Measurements from ENCODE around the gene LPP.

LPP gene

DNA sequence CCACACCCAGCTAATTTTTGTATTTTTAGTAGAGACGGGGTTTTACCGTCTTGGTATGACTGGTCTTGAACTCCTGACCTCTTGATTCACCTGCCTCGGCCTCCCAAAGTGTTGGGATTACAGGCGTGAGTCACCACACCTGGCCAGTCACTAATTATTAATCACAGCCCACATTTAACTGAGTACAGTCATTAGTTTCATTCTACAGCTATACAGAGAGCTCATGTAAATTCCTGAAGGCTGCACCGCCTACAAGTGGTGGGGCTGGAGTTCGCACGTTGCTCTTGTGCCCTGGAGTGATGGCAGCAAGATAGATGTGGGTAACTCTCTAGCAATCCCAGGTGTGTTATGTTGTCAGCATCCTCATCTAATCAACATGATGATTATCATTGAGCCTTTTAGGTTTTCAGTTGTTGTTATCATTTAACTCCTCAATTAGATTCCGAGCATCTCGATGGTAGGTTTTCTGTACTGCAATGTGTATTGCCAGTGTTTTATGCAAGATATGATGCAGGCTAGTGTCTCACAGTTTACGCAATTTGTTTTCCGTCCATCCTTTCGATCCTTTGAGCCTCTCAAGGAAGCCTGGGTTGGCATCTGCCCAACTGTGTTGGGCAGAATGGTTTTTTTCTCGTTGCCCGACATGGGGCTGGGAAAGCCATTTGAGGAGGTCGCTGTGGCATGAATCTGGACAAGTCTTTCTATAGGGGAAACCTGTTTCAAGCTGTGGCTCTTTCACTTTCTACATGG is 216.3 kb downstream of the LPP start:
- no peak for DNase-seq (ENCODE audit: low read depth in 1 of 2, low spot score in 1 of 2)
- TF ChIP-seq, protein P1, sequence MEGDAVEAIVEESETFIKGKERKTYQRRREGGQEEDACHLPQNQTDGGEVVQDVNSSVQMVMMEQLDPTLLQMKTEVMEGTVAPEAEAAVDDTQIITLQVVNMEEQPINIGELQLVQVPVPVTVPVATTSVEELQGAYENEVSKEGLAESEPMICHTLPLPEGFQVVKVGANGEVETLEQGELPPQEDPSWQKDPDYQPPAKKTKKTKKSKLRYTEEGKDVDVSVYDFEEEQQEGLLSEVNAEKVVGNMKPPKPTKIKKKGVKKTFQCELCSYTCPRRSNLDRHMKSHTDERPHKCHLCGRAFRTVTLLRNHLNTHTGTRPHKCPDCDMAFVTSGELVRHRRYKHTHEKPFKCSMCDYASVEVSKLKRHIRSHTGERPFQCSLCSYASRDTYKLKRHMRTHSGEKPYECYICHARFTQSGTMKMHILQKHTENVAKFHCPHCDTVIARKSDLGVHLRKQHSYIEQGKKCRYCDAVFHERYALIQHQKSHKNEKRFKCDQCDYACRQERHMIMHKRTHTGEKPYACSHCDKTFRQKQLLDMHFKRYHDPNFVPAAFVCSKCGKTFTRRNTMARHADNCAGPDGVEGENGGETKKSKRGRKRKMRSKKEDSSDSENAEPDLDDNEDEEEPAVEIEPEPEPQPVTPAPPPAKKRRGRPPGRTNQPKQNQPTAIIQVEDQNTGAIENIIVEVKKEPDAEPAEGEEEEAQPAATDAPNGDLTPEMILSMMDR (IDR thresholded peaks at IDR 0.05; ENCODE audit: insufficient read depth, low read length), result no peak
- TF ChIP-seq, protein P2, sequence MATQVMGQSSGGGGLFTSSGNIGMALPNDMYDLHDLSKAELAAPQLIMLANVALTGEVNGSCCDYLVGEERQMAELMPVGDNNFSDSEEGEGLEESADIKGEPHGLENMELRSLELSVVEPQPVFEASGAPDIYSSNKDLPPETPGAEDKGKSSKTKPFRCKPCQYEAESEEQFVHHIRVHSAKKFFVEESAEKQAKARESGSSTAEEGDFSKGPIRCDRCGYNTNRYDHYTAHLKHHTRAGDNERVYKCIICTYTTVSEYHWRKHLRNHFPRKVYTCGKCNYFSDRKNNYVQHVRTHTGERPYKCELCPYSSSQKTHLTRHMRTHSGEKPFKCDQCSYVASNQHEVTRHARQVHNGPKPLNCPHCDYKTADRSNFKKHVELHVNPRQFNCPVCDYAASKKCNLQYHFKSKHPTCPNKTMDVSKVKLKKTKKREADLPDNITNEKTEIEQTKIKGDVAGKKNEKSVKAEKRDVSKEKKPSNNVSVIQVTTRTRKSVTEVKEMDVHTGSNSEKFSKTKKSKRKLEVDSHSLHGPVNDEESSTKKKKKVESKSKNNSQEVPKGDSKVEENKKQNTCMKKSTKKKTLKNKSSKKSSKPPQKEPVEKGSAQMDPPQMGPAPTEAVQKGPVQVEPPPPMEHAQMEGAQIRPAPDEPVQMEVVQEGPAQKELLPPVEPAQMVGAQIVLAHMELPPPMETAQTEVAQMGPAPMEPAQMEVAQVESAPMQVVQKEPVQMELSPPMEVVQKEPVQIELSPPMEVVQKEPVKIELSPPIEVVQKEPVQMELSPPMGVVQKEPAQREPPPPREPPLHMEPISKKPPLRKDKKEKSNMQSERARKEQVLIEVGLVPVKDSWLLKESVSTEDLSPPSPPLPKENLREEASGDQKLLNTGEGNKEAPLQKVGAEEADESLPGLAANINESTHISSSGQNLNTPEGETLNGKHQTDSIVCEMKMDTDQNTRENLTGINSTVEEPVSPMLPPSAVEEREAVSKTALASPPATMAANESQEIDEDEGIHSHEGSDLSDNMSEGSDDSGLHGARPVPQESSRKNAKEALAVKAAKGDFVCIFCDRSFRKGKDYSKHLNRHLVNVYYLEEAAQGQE (IDR thresholded peaks at IDR 0.05; ENCODE audit: insufficient replicate concordance, low read depth), result no peak
- no peak for TF ChIP-seq GABPA (IDR thresholded peaks at IDR 0.05; ENCODE audit: low read depth)
- TF ChIP-seq SPI1 (IDR thresholded peaks at IDR 0.05; ENCODE audit: borderline replicate concordance, low read depth), result no peak
- no peak for TF ChIP-seq POLR2AphosphoS5 (IDR thresholded peaks at IDR 0.05; ENCODE audit: low read depth)
- Histone ChIP-seq H3K4me3 (replicated peaks; ENCODE audit: insufficient read depth, low read length) (no peak overlapping the region), H3K27me3 (ENCODE audit: insufficient read depth, poor library complexity, severe bottlenecking) (no peaks in the 10 kb centered on the region), H3K27ac (replicated peaks) (no peak overlapping the region)

DNA sequence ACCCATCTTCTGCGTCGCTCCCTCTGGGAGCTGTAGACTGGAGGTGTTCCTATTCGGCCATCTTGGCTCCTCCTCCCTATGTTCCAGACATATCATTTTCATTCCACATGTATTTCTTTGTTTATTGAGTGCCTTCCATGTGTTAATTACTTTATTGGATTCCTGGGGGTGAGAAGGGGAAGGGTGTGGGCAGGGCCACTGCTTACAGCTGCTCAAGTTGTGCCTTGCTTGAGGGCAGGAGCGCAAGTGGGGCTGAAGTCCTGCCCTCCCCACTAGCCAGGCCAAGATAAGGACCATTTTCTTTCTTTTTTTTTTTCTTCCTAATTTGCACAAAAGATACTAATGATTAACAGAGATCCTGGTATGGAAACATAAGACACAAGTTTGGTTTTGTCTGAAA is 224.8 kb downstream of the LPP start:
- TF ChIP-seq, protein P1 (IDR thresholded peaks at IDR 0.05; ENCODE audit: insufficient read depth, low read length), result no peak
- no peak for TF ChIP-seq GABPA (IDR thresholded peaks at IDR 0.05; ENCODE audit: low read depth)
- TF ChIP-seq SPI1 (IDR thresholded peaks at IDR 0.05; ENCODE audit: borderline replicate concordance, low read depth), result no peak
- TF ChIP-seq POLR2AphosphoS5 (IDR thresholded peaks at IDR 0.05; ENCODE audit: low read depth), result no peak
- TF ChIP-seq, protein P2 (IDR thresholded peaks at IDR 0.05; ENCODE audit: insufficient replicate concordance, low read depth), result no peak

DNA sequence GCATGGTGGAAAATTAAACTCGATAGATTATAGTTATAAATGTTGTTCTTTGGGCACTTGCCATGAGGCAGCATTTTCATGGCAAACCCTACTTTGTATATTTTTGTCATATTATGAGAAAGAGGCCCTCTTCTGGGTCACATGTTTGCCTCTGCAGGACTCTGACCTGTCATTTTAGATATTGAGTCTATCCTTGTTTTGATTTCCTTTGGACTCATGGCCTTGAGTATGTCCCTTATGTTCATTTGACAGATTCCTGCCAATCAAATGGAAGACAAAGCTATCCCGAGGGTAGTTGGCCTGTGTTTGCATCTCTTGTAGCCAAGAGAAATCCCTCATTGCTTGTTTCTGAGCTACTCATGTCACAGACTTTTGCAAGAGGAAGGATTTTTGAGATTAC is 226.3 kb downstream of the LPP start:
- no peak overlapping the region for H3K4me3 ChIP-seq (replicated peaks; ENCODE audit: insufficient read depth, low read length)
- no peak overlapping the region for H3K27ac ChIP-seq (replicated peaks)
- H3K27me3 ChIP-seq (ENCODE audit: insufficient read depth, poor library complexity, severe bottlenecking), result no peaks in the 10 kb centered on the region
- DNase-seq (ENCODE audit: low read depth in 1 of 2, low spot score in 1 of 2), result no peak
- TF ChIP-seq, protein P1 (IDR thresholded peaks at IDR 0.05; ENCODE audit: insufficient read depth, low read length), result no peak
- no peak for TF ChIP-seq GABPA (IDR thresholded peaks at IDR 0.05; ENCODE audit: low read depth)
- no peak for TF ChIP-seq SPI1 (IDR thresholded peaks at IDR 0.05; ENCODE audit: borderline replicate concordance, low read depth)

More for the DNA sequence above, 224.8 kb downstream of the LPP start:
- H3K27ac ChIP-seq (replicated peaks), result no peak overlapping the region
- no peaks in the 10 kb centered on the region for H3K27me3 ChIP-seq (ENCODE audit: insufficient read depth, poor library complexity, severe bottlenecking)
- no peak for DNase-seq (ENCODE audit: low read depth in 1 of 2, low spot score in 1 of 2)
- no peak overlapping the region for H3K4me3 ChIP-seq (replicated peaks; ENCODE audit: insufficient read depth, low read length)
